GM12873 (cell line): ENCODE results near the gene INSC.

ENCODE experiments used
- CTCF ChIP-seq: IDR thresholded peaks from 2 replicates; pipeline ENCODE4 v1.5.1; 2012; ENCODE audit warnings: low read depth, mild to moderate bottlenecking, moderate library complexity, low read length, control low read depth; ENCODE audit not compliant: insufficient read depth; ENCODE audit errors: missing control alignments

INSC gene

DNA sequence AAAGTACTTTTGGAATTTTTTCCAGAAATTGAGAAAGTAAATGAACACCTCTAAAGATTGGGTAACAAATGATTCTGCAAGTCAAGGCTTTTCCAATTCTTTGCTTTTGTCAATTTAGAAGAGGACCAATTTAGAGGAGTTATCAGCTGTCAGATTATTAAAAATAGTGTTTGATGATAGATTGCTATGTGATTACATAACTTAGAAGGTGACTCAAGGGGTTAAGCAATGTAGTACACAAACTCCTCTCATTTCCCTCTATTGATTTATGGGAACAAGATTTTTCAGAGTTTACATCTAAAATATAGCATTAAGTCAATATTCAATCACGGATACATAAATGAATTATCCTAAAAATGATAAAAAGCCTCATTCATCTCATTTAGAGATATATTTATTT is 70.3 kb downstream of the INSC start:
- no peak for TF ChIP-seq CTCF

DNA sequence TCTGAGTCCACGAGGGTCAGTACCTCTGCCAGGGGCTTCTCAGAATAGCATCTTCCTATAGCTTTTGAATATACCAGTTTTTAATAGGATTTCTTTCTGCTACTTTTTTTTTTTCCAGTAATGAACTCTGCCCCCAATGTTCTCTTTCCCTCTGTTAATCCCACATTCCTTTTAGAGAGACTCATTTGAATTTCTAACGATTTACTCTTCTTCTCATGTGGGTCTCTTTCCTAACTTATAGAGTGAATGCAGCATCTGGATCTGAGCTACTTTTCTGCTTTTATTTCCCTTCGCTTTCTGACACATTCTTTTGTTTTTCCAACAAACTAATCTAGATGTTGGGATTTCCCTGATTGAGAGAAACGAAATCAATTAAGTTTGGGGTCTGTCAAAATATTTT is 71.4 kb downstream of the INSC start:
- no peak for TF ChIP-seq CTCF

DNA sequence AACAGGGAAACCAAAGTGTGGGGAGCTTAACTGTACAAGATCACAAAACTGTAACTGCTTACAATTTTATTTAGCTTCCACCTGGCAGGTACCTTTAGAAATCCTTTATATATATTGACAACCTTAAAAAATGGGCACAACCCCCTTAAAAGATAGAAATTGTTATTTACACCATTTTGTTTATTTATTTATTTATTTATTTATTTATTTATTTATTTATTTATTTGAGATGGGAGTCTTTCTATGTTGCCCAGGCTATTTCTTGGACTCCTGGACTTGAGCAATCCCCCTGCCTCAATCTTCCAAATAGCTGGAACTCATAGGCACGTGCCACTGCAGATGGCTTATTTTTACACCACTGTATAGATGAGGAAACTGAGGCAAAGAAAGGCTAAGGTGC is 74.5 kb downstream of the INSC start:
- no peak for TF ChIP-seq CTCF

DNA sequence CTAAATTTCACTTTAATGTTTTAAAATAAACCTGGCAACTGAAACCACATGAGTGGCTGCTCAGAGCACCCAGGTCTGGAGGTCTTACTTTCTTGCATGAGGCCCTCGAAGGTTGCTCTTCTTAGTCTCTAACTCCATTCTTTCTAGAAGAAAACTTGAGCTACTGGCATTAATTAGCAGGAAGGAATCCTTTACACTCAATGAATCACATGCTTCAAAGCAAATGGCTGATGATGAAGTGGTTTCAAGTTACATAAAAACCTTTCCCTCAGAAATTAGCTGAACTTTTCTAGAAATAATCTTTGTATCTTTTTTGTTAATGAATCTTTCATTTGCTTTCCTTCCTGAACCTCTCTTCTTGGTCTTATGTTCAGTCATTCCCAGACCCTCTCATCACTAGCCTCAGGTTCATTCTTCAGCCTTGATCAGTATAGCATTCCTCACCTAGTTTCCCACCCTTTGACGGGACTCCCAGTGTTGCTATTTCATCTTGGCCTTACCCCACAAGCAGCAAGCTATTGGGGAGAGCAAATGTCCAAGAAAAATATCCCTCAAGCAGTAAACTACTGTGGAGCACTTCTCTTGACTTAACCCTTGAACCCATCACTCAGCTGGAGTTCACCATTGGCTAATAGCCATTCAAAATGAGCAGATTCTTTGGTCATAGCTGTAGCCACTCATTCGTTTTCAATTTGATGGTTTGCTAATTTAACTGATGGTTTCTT is 75.1 kb downstream of the INSC start:
- TF ChIP-seq CTCF, result no peak

GRCh38 chr11:15190611-15191010 is 75.9 kb downstream of the INSC start:
- no peak for TF ChIP-seq CTCF

DNA sequence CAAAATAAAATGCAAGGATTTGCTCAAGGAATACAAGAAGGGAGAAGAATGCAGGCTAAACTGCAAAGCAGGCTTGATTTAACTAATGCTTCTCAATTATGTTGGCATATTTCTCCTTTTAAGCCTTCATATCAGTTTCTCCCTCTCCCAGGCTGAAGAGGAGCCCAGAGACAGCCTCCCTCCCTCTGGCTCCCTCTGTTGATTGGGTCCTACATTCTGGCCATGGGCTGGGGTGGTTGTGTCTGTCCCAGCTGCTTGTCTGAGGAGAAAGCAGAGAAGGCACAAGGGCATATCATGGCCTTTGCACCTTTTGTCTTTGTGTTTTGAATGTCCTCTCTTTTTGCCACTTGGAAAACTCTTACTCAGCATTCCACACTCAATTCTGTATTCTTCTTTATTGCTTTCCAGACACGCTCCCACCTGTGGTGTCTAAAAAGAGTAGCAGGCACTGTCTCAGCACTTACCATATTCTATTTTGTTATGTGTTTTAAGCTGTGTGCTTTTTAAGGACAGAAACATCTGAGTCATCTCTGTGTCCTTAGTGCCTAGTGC is 77.4 kb downstream of the INSC start:
- no peak for TF ChIP-seq CTCF

- no peak for TF ChIP-seq CTCF
These were observed 80.1 kb downstream of the INSC start for GRCh38 chr11:15194671-15195415.
